ELR (cell line): ENCODE data around the gene FNDC10.
"Not testable (repeated sequence)": the region's sequence is repeated elsewhere in the genome, so short reads cannot be mapped to it uniquely, and the experiment has no call there.

Experiments
- DNase-seq: peaks from one replicate; pipeline ENCODE4 v3.0.0-alpha.2; 2015; ENCODE audit warnings: low read depth

The FNDC10 gene

GRCh38 chr1:1599030-1599934 lies 653 bp downstream of the FNDC10 start:
- no peak for DNase-seq

DNA sequence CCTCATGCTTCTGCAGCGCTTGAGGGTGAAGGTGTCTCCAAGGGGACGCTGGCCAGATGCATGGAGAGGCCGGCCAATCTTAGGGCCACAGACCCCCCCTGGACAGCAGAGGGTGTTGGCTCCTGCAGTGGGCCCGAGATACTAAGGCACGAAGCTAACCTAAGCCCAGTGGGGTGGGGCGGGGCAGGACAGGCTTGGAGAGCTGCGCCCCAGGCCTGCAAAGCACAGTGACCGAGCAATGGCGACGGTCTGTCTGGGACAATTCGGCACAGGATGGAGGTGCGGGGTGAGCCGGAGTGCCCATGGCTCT lies 1.3 kb downstream of the FNDC10 start:
- DNase-seq = no peak

DNA sequence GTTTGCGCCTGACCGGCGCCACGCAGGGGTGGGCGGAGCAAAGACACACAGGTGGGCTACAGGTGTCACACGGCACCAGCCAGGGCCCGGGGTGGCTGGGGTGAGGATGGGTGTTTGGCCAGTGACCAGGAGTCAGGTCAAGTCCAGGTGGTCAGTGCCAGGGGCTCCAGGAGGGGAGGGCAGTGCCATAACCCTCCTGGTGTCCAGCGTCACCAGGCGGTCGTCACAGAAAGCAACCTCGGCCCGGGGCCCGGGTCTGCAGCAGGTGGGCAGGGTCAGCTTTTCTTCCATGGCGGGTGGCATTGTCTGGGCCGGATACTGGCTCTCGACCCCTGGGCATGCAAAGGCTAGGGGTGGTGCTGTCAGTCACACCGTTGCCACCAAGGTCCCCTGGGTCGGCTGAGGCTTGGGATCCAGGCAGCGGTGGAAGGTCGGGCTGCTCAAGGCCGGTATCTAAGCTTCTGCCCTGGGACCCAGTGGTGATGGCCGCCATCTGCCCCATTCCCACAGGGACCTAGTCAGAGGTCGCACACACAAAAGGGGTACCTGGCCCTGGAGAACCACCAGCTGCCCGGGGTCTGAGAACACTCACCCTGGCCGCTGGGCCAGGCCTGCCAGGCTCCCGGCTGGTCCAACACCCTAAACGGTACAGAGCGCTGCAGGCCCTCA lies 1.8 kb downstream of the FNDC10 start:
- no peak for DNase-seq

DNA sequence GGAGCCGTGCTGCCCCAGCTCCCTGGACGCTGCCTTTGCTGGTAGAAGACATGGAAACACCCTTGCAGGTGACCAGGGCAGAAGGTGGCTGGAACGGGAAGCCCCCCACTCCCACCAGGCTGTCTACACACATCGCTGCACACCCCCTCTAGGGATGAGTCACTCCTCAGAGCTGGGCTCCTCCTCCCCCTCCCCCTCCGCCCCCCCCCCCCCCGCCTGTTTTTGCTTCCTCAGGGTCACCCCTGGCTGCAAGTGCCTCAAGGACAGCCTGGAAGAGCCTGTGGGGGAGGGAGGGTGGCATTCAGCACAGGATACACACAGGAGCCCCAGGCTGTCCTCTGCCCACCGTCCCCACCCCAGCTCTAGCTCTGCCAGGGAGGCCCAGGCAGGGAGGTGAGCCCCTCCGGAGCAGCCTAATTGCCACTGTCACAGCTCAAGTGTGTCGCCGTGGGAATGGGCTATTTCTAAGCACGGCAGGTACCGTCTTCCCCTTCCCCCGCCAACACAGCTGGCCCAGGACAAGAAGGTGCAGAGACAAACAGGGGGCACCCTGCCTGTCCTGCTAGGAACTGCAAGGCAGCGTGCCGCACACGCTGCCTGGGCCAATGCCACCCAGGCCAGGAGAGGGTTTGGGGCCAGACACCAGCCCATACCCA lies 2.5 kb downstream of the FNDC10 start:
- peak; percentile 32 for DNase-seq

GRCh38 chr1:1596493-1597274 lies 3.3 kb downstream of the FNDC10 start:
- DNase-seq = no peak

- DNase-seq = not testable (repeated sequence)
Observed at GRCh38 chr1:1595341-1595740, 4.6 kb downstream of the FNDC10 start.

- DNase-seq = no peak
Observed at GRCh38 chr1:1594602-1595260, 5.2 kb downstream of the FNDC10 start.

- DNase-seq = no peak
Observed at GRCh38 chr1:1593834-1594601, 5.9 kb downstream of the FNDC10 start.

- peak; percentile 40 for DNase-seq
Observed at GRCh38 chr1:1591452-1591851, 8.5 kb downstream of the FNDC10 start.

GRCh38 chr1:1583347-1584010 lies 16.5 kb downstream of the FNDC10 start:
- DNase-seq = no peak

DNA sequence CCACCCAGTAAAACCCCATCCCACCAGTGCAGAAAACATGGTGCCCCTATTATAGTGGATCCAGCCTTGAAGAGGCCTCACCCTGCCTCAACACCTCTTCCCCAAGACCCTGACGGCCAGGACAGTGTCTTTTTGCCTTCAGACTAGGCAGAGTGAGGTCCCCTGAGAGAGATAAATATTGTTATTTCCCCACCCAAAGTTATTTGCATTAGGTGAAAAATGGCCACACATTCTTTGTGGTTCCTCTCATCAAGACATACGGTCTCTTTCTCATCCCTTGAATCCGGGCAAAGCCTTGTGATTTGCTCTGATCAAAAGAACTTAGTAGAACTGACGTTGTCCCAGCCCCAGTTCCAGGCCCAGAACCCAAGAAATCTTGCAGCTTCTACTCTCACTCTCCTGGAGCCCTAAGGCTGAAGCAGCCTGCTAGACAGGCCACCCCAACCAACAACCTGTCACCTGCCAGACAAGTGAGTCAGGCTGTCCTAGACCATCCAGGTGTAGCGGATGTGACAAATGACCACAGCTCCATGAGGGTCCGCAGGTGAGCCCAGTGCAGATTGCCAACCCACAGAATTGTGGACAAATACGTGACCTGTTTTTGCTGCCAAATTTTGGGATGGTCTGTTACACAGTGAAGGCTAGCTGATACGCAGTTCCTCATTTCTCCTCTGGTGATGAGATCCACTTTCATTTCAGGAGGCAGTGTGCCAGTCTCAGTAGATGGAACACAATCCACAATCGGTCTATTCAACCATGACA lies 17.2 kb downstream of the FNDC10 start:
- no peak for DNase-seq

DNA sequence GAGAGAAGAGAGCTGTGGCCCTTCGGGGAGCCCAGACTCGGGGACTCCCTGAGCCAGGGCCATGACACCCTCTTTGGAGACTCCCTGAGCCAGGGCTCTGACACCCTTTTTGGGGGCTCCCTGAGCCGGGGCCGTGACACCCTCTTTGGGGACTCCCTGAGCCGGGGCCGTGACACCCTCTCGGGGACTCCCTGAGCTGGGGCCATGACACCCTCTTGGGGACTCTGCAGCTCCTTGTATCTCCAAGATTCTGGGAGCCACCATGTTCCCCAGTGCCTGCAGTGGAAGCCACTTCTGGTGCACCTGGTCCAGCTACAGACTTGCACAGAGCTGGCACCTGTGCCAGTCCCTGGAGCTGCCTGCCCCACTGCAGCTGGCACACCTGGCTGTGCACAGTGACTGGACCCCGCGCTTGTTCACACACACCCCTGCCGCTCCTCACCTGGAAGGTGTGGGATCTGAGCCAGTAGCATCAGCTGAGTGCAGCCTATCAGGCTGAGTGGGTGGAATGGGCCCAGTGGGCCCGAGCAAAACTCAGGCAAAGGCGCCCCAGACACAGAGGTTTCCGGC lies 21.5 kb downstream of the FNDC10 start:
- no peak for DNase-seq

DNA sequence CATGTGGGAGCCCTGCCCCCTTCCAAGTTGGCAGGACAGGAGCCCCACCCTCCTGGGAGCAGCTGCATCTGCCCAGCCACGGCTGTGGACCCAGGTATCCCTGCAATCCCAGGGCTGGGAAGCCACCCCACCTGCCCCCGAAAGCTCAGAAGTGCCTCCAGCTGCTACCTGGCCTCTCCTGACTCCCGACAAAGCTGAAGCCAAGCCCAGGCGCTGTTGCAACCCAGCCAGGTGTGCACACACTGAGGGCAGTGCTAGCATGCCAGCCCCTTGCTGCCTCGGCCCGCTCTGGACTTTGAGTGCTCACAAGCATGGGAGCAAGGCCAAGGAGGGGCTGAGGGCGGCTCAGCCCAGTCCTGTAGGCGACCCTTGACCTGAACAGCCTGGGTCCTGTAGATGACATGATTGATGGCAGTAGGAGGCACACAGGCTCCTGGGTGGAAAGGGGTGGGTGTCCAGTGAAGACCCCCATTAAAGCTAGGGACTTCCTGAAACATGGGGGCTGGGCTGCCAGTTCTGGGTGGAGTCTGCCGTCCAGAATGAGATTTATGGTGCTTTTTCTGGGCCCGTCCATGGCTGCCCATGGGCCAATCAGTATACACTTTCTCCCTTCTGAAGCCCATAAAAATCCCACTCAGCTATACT lies 22.4 kb downstream of the FNDC10 start:
- no peak for DNase-seq

GRCh38 chr1:1574721-1575537 lies 25.0 kb downstream of the FNDC10 start, which contains the start of gene SSU72:
SSU72 (minus strand) TSS chr1:1574863; CDS start chr1:1574557, 306 bp downstream.
- peak; percentile 93 for DNase-seq

DNA sequence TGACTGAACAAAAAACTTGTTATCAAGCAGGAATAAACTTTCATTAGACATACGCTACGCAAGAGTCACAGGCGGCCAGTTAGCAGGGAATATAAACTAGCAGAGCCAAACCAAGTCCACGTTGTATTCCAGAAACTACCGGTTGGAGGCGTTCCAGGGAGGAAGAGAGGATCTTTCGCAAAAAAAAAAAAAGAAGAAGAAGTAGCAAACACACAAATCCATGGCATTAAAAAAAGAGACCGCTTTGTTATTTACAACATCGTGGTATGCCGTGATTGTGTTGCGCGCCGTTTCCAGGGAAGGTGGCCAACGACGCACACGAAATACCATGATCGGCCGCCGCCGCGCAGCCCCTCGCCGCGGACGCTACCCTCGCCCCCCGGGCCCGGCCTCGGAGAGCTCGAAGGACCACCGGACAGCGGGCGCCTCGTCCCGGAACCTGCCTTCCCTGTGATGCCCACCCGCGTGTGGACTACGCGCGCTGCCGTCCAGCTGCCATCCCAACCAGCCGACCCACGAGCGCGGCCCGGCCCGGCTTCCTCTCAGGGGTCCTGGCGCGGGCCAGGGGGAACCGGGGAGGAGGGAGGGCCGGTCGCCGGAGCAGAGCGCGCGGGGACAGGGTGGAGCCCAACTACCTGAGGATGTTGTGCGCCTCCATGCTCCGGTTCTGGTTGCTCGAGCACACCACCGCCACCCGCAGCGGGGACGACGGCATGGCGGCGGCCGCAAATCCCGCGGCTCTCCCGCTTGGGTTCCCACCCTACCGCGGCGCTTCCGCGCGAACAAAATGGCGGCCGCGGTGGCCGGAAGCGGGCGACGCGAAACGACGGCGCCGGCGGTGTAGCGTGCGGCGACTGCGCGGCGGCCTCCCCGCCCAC lies 25.9 kb downstream of the FNDC10 start:
- DNase-seq = peak; percentile 72

GRCh38 chr1:1569341-1569740 lies 30.6 kb downstream of the FNDC10 start:
- no peak for DNase-seq

GRCh38 chr1:1567891-1568291 lies 32.0 kb downstream of the FNDC10 start:
- no peak for DNase-seq
